SHP77 treated with DMSO at 0.1 percent for 48 hours (cell line): ENCODE measurements around the gene TLR5.
A peak's percentile ranks its signal among the peaks of the same experiment; 100 is the strongest.

Source experiments
- DNase-seq: peaks from one replicate; lab custom pipeline; 2025; lab: John Stamatoyannopoulos, UW

The TLR5 gene

DNA sequence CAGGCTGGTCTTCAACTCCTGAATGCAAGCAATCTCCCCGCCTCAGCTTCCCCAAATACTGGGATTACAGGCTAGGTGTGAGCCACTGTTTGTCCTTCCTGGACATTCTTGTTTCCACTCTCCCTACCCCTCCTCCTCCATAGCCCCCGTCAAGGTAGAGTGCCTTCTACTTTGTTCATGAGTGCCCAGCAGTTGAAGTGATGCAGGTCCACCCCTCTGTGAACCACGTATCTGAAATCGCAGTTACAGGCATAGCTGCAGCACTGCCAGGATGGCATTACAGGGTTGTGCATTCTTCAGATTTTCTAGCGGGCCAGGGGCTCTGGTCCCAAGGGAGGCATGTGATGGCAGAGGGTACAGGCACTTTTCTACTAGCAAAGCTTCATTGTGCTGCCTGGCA is 7.4 kb upstream of the TLR5 start:
- no peak for DNase-seq

DNA sequence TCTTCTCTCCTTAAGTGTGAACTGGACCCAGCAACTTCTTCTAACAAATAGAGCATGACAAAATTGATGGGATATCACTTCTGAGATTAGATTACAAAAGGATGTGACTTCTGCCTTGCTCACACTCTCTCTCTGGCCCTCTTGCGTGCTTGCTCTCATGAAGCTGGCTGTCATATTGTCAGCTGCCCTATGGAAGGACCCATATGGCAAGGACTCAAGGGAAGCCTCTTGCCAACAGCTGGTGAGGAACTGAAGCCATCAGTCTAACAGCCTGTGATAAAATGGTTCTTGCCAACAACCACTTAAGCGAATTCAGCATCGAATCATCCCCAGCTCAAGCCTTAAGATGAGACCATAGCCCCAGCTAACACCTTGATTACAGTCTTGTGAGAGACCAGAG is 4.8 kb upstream of the TLR5 start:
- DNase-seq = no peak

DNA sequence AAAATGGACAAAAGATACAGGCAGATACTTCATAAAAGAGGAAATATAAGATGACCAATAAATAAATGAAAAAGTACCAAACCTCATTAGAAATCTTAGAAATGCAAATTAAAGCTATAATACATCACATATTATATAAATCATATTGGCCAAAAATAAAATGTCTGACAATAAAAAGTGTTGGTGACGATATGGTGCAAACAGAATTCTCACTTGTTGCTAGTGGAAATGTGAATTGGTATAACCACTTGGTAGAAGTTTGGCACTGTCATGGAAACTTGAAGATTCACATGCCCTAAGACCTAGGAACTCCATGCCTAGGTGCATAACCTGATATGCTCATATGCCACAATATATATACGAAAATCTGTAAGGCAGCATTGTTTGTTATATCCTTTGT is 4.4 kb upstream of the TLR5 start:
- no peak for DNase-seq

DNA sequence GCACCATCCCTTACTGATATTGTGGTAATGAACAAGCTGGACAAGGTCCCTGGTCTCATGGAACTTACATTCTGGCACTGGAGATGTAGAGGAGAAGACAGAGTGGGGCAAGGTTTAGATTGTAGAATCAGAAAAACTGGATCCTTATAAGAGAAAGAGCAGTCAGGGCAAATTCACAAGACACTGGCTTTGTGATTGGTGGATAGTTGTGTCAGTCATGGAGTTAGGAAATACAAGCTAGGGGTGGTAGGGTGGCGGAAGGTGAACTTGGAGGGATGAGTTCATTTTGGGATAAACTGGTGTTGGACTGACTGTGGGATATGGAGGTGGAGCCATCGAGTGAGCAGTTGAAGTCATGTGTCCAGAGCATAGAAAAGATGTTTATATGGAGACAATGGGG is 3.7 kb upstream of the TLR5 start:
- no peak for DNase-seq

- no peak for DNase-seq
Observed at GRCh38 chr1:223144914-223145313, 1.9 kb upstream of the TLR5 start.

- DNase-seq = no peak
Observed at GRCh38 chr1:223144431-223144830, 1.4 kb upstream of the TLR5 start.

- no peak for DNase-seq
Observed at GRCh38 chr1:223143537-223144248, 645 bp upstream of the TLR5 start.

- no peak for DNase-seq
Observed at GRCh38 chr1:223142269-223142668, 779 bp downstream of the TLR5 start.

- no peak for DNase-seq
Observed at GRCh38 chr1:223140611-223141405, 2.2 kb downstream of the TLR5 start.

- no peak for DNase-seq
Observed at GRCh38 chr1:223137455-223138085, 5.5 kb downstream of the TLR5 start.

- no peak for DNase-seq
Observed at GRCh38 chr1:223136086-223136485, 7.0 kb downstream of the TLR5 start.

GRCh38 chr1:223135176-223135942 is 7.7 kb downstream of the TLR5 start:
- DNase-seq = no peak

DNA sequence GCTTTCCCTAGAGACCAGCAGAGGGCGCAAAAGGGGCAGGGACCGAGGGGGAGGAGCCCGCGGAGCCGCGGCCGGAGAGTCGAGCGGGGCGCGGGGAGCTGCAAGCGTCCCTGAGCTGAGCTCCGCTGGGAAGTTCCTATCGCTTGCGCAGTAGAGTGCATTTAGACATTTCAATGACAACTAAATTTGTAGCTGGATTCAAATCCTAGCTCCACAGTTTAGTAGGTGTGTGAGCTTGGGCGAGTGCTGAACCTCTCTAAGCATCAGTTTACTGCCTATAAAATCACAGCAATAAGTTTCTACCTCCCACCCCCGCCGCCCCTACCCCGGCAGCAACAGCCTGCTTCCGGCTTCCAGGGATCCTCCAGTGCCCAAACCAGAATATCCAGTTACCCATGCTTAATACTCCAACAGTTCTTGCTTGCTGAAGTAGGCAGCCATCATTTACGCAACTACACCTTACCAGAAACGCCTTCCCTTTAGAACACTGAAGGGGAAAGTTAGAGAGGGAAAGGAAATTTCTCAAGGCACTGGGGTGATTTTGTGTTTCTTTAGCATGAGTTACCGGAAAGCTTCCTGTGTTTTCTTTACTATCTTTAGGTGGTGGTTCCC is 9.1 kb downstream of the TLR5 start:
- DNase-seq = peak; percentile 61

- no peak for DNase-seq
Observed at GRCh38 chr1:223133306-223133823, 9.7 kb downstream of the TLR5 start.

- peak; percentile 33 for DNase-seq
Observed at GRCh38 chr1:223129229-223129901, 13.7 kb downstream of the TLR5 start.

- no peak for DNase-seq
Observed at GRCh38 chr1:223126741-223127140, 16.3 kb downstream of the TLR5 start.

DNA sequence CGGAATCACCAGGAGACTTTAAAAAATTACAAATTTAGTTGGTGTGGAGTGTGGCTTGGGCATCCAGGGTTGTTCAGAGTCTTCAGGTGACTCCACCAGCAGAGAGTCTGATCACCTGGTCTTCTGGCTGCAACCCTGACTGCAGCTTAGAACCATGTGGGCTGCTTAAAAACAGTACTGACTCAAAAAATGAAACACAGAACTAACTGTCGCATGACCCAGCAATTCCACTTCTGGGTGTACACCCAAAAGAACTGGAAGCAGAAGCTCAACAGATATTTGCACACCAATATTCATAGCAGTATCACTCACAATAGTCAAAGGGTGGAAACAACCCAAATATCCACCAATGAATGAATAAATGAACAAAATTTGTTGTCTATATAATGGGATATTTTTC is 17.3 kb downstream of the TLR5 start:
- no peak for DNase-seq

GRCh38 chr1:223123011-223123610 is 19.9 kb downstream of the TLR5 start:
- DNase-seq = no peak

DNA sequence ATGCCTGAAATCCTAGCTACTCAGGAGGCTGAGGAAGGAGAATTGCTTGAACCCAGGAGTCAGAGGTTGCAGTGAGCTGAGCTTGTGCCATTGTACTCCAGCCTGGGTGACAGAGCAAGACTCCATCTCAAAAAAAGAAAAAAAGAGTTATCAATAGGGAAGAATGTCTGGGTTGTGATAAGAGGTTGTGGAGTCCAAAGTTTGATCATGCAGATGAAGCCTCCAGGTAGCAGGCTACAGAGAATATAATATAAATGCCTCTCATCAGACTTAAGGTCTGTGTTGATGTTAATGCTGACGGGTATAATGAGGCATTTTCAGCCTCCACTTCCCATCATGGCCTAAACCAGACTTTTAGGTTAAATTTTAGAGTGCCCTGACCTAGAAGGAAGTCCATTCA is 24.6 kb downstream of the TLR5 start:
- no peak for DNase-seq

DNA sequence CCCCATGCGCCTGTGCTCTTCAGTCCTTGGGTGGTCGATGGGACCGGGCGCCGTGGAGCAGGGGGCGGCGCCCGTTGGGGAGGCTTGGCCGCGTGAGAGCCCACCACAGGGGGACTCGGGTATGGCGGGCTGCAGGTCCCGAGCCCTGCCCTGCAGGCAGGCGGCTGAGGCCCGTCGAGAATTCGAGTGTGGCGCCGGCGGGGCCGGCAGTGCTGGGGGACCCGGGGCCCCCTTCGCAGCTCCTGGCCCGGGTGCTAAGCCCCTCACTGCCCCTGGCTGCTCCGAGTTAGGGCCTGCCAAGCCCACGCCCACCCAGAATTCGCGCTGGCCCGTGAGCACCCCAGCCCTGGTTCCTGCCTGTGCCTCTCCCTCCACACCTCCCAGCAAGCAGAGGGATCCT is 26.1 kb downstream of the TLR5 start:
- DNase-seq = no peak

DNA sequence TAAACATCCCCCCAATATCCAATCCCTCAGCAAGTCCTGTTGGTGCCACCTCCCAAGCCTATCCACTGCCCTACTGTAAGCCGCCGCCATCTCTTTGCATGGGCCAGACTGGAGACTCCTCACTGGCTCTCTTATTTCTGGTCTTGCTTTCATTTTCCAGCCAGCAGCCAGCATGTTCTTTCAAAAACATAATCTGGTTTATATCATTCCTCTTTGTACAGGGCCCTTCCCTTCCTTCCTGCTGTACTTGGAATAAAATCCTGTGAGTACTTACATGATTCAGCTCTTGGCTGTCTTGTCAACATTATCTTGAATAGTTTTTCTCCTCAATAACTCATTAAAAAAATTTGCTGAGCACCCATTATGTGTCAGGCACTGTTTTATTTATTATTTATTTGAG is 28.2 kb downstream of the TLR5 start:
- no peak for DNase-seq
